HepG2 (cell line): ENCODE data around the gene ARHGEF9. TPM values are rescaled to one million over a fixed set of nuclear protein-coding genes. Genes with fewer than 3 reads are reported as not detected.
A peak's percentile ranks its signal among the peaks of the same experiment; 100 is the strongest.

Source experiments
- ATAC-seq: fragments of 200-7000 bp; cut with Tn5 transposase; 3 replicates; pipeline ENCODE4 v1.9.1; 2020; ENCODE audit warnings: mild to moderate bottlenecking, moderate library complexity
- BruUV-seq: library from RNA; stranded (reverse); fragments of 400-500 nt; replicated peaks from 2 replicates; lab custom pipeline; 2021; lab: Mats Ljungman, UMichigan
- CTCF ChIA-PET: fragments of 300-600 bp; formaldehyde crosslinking; extraction: SDS; loops from one replicate; lab custom pipeline; 2021; ENCODE audit warnings: low total read pairs, inconsistent platforms, low intra/inter-chr PET ratio; lab: Yijun Ruan, JAX
- POLR2A ChIA-PET: fragments of 350-600 bp; sonication (Branson Sonifier 250); formaldehyde crosslinking; loops from one replicate; lab custom pipeline; 2020; ENCODE audit warnings: antibody characterized with exemption, inconsistent platforms; lab: Yijun Ruan, JAX
- DNase-seq: peaks from one replicate; pipeline ENCODE4 v3.0.0-alpha.2; 2015; ENCODE audit warnings: low spot score
- FAIRE-seq: peaks from 3 replicates; lab custom pipeline; 2011; peaks lifted over from hg19 to GRCh38; lab: Jason Lieb, UNC
- H2AFZ ChIP-seq: one replicate; pipeline ENCODE4 v1.6.1; 2011; ENCODE audit warnings: low read length, inconsistent platforms
- H3K27ac ChIP-seq: fragments of 300-600 bp; 3 replicates; pipeline ENCODE4 v1.8.0; 2011; ENCODE audit warnings: mixed run types, mild to moderate bottlenecking, mixed read lengths, low read length, inconsistent platforms; ENCODE audit not compliant: insufficient read depth; ENCODE audit errors: extremely low read length
- H3K27me3 ChIP-seq, 2 experiments: fragments of 200-600 bp in 1 of 2; 2 replicates in 1 of 2; 3 replicates in 1 of 2; pipeline versions ENCODE4 v1.6.0 to v1.8.0; 2011; ENCODE audit warnings: low read length in 2 of 2, mild to moderate bottlenecking in 2 of 2, moderate library complexity in 2 of 2, inconsistent platforms in 1 of 2; ENCODE audit not compliant: insufficient read depth in 2 of 2, control insufficient read depth in 1 of 2
- H3K36me3 ChIP-seq, 2 experiments: fragments of 200-600 bp in 1 of 2; replicated peaks in 1 of 2; 2 replicates in 1 of 2; 3 replicates in 1 of 2; pipeline versions ENCODE4 v1.5.1 to v1.8.0; 2011; ENCODE audit warnings: low read length in 2 of 2, inconsistent platforms in 1 of 2; ENCODE audit not compliant: insufficient read depth in 2 of 2, control insufficient read depth in 1 of 2
- H3K4me1 ChIP-seq: 2 replicates; pipeline ENCODE4 v1.5.1; 2012; ENCODE audit warnings: low read length, inconsistent platforms; ENCODE audit not compliant: insufficient read depth
- H3K4me2 ChIP-seq: 2 replicates; pipeline ENCODE4 v1.6.0; 2011; ENCODE audit warnings: low read depth, low read length, inconsistent platforms
- H3K4me3 ChIP-seq, 3 experiments: fragments of 200-600 bp in 1 of 3; sonication (generic), shearing (Covaris generic) in 1 of 3; replicated peaks in 1 of 3; 2 replicates each; pipeline ENCODE4 v1.5.1; 2011 to 2016; ENCODE audit warnings: low read length in 3 of 3, inconsistent platforms in 2 of 3, low read depth in 2 of 3, mild to moderate bottlenecking in 2 of 3, control low read depth in 1 of 3, mixed read lengths in 1 of 3; ENCODE audit not compliant: insufficient read depth in 1 of 3
- H3K79me2 ChIP-seq: one replicate; pipeline ENCODE4 v1.6.1; 2011; ENCODE audit warnings: low read length, inconsistent platforms; ENCODE audit not compliant: insufficient read depth
- H3K9ac ChIP-seq: 2 replicates; pipeline ENCODE4 v1.6.0; 2011; ENCODE audit warnings: mild to moderate bottlenecking, low read depth, low read length, inconsistent platforms; ENCODE audit not compliant: insufficient read depth
- H3K9me3 ChIP-seq: 2 replicates; pipeline ENCODE4 v1.5.1; 2012; ENCODE audit warnings: mild to moderate bottlenecking, low read length
- H4K20me1 ChIP-seq: 2 replicates; pipeline ENCODE4 v1.6.0; 2011; ENCODE audit warnings: inconsistent platforms, mild to moderate bottlenecking, low read length, moderate library complexity; ENCODE audit not compliant: insufficient read depth
- ATF6 ChIP-seq: sonication (generic); formaldehyde crosslinking; conservative IDR thresholded peaks from 2 replicates; pipeline ENCODE4 v1.4.0; 2020; ENCODE audit warnings: missing genetic modification reagents
- CHD4 ChIP-seq: fragments of 200-600 bp; sonication (generic); IDR thresholded peaks from 2 replicates; pipeline ENCODE4 v1.7.0; 2017; ENCODE audit warnings: mild to moderate bottlenecking, low read length, borderline replicate concordance
- FOXA1 ChIP-seq, 2 experiments: fragments of 450-650 bp in 1 of 2; sonication (generic) in 1 of 2; formaldehyde crosslinking in 1 of 2; IDR thresholded peaks; 2 replicates each; pipeline versions ENCODE4 v1.4.0 to v1.6.1; 2016 to 2020; ENCODE audit warnings: missing genetic modification reagents in 1 of 2
- IKZF1 ChIP-seq: fragments of 450-650 bp; IDR thresholded peaks from 2 replicates; pipeline ENCODE4 v1.7.1; 2016
- KLF6 ChIP-seq: IDR thresholded peaks from 2 replicates; pipeline ENCODE4 v1.8.0; 2016; ENCODE audit warnings: missing biosample characterization, missing genetic modification reagents
- MBD4 ChIP-seq: IDR thresholded peaks from 2 replicates; pipeline ENCODE4 v1.6.1; 2012; ENCODE audit warnings: low read length, inconsistent platforms, borderline replicate concordance
- MEF2D ChIP-seq: sonication (generic); formaldehyde crosslinking; IDR thresholded peaks from 2 replicates; pipeline ENCODE4 v1.5.1; 2020; ENCODE audit warnings: mild to moderate bottlenecking, missing genetic modification reagents
- STAG1 ChIP-seq: sonication (generic); formaldehyde crosslinking; IDR thresholded peaks from 2 replicates; pipeline ENCODE4 v1.4.0; 2020; ENCODE audit warnings: missing genetic modification reagents
- THAP11 ChIP-seq: IDR thresholded peaks from 2 replicates; pipeline ENCODE4 v1.6.1; 2016; ENCODE audit warnings: missing biosample characterization, missing genetic modification reagents
- ZKSCAN1 ChIP-seq: fragments of 150-350 bp; IDR thresholded peaks from 2 replicates; pipeline ENCODE4 v1.6.1; 2014; ENCODE audit warnings: low read length
- ZNF207 ChIP-seq: fragments of 450-650 bp; IDR thresholded peaks from 2 replicates; pipeline ENCODE4 v1.6.1; 2016; ENCODE audit warnings: antibody characterized with exemption, borderline replicate concordance
- ZNF432 ChIP-seq: sonication (generic); formaldehyde crosslinking; IDR thresholded peaks from 2 replicates; pipeline ENCODE4 v1.5.0; 2020; ENCODE audit warnings: missing genetic modification reagents, mild to moderate bottlenecking, borderline replicate concordance
- ZNF780A ChIP-seq: sonication (generic); formaldehyde crosslinking; IDR thresholded peaks from 2 replicates; pipeline ENCODE4 v1.8.0; 2022; ENCODE audit warnings: mild to moderate bottlenecking, missing genetic modification reagents, moderate library complexity
- WGBS: methylation state at CpG from one replicate; pipeline ENCODE4 v1.1.6; 2017; ENCODE audit warnings: low lambda C conversion rate; 5-methylcytosine and 5-hydroxymethylcytosine counted together
- in situ Hi-C: cut with HindIII; loops from 2 replicates; pipeline ENCODE4 v1.10.0; 2017; ENCODE audit warnings: low pct_unique_long_range_greater_than_20kb; ENCODE audit not compliant: extremely low pct_ligation_motif_present
- intact Hi-C: fragments of 100-400 bp; cut with micrococcal nuclease; formaldehyde crosslinking; loops from one replicate; pipeline ENCODE4 v1.10.0; 2022; ENCODE audit not compliant: unreplicated experiment
- polyA plus RNA-seq, 8 experiments: library from polyadenylated mRNA; depleted of rRNA in 3 of 8; stranded (reverse) in 7 of 8; unstranded in 1 of 8; fragments of >200 nt; fragmentation: Illumina TruSeq in 4 of 8; extraction: Trizol in 4 of 8; gene quantifications; 2 replicates each; pipeline versions ENCODE4 v1.2.1 to v1.2.3, GENCODE V29; 2011 to 2016; ENCODE audit warnings: low read depth in 4 of 8, missing spikeins in 1 of 8, mixed read lengths in 1 of 8; ENCODE audit not compliant: insufficient read depth in 1 of 8
- total RNA-seq, 5 experiments: library from RNA; depleted of rRNA; stranded (reverse); fragments of >200 nt; fragmentation: Illumina TruSeq; extraction: Trizol; gene quantifications; 2 replicates each; pipeline ENCODE4 v1.2.3, GENCODE V29; 2016; ENCODE audit warnings: low read depth in 1 of 5
- TF ChIP-seq, protein P1 (sequence below): sonication (generic); formaldehyde crosslinking; IDR thresholded peaks from 2 replicates; pipeline ENCODE4 v1.4.0; 2020; ENCODE audit warnings: missing genetic modification reagents
- TF ChIP-seq, protein P2 (sequence below): sonication (generic); formaldehyde crosslinking; IDR thresholded peaks from 2 replicates; pipeline ENCODE4 v1.5.0; 2020; ENCODE audit warnings: mild to moderate bottlenecking, missing genetic modification reagents, moderate library complexity
- TF ChIP-seq, protein P3 (sequence below): sonication (generic); formaldehyde crosslinking; IDR thresholded peaks from 2 replicates; pipeline ENCODE4 v1.4.0; 2020; ENCODE audit warnings: missing genetic modification reagents

ARHGEF9 gene
- total and polyA plus RNA-seq, 2 of the 13 experiments (the other 11 are each of a cell fraction or from before 2014, with no cell fraction given), result 0.91 to 1.8 TPM

DNA sequence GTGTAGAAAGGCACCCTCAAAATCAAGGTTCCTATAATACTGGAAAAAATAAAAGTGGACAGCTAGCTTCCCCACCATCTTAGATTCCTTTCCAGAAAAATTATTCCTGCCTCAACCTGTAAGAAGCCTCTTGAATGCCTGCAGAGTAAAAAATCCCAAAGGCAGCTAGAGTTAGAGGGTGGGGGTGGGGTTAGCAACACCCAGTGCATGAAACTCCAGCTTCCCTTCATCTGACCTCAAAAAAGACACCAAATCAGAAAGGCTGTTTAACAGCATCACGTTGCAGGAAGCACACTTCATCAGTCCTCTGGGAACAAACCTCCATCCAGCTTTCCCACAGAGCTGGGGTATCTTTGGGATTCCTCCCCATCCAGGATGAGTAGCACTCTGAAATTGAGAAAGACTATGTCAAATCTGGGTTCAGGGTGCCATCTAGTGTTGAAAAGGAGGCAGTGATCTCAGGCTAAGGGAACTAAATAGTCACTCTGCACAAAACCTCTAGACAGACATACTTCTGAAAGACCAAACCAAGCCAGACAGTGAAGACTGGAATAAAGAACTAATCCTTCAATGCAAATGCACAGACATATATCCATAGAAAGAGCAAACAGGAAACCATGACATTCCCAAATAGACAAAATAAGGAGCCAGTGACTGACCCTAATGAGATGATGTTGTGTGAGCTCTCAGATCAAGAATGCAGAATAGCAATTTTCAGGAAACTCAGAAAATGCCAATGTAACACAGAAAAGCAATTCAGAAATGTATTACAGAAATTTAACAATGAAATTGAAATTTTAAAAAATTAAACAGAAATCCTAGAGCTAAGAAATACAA, 97.9 kb downstream of the ARHGEF9 start:
- intact Hi-C loops, result no loop called here
- CTCF ChIA-PET, result interaction anchor here (2.8 kb wide), 1 partner anchor 437 kb away, joined by 11 read pairs; no protein-coding TSS in a partner anchor
- no peak for TF ChIP-seq ZNF432 (CRISPR knock-in tag)
- TF ChIP-seq KLF6 (CRISPR knock-in tag), result no peak
- no peak for TF ChIP-seq THAP11 (CRISPR knock-in tag)
- TF ChIP-seq ZNF780A, result no peak
- TF ChIP-seq CHD4, result no peak
- TF ChIP-seq IKZF1, result no peak
- no peak for TF ChIP-seq MBD4
- TF ChIP-seq, protein P1, sequence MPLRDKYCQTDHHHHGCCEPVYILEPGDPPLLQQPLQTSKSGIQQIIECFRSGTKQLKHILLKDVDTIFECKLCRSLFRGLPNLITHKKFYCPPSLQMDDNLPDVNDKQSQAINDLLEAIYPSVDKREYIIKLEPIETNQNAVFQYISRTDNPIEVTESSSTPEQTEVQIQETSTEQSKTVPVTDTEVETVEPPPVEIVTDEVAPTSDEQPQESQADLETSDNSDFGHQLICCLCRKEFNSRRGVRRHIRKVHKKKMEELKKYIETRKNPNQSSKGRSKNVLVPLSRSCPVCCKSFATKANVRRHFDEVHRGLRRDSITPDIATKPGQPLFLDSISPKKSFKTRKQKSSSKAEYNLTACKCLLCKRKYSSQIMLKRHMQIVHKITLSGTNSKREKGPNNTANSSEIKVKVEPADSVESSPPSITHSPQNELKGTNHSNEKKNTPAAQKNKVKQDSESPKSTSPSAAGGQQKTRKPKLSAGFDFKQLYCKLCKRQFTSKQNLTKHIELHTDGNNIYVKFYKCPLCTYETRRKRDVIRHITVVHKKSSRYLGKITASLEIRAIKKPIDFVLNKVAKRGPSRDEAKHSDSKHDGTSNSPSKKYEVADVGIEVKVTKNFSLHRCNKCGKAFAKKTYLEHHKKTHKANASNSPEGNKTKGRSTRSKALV (CRISPR knock-in tag), result no peak
- TF ChIP-seq FOXA1 (IDR thresholded peaks at IDR 0.05), result no peak
- no peak for TF ChIP-seq FOXA1 (CRISPR knock-in tag; IDR thresholded peaks at IDR 0.05)
- TF ChIP-seq, protein P2, sequence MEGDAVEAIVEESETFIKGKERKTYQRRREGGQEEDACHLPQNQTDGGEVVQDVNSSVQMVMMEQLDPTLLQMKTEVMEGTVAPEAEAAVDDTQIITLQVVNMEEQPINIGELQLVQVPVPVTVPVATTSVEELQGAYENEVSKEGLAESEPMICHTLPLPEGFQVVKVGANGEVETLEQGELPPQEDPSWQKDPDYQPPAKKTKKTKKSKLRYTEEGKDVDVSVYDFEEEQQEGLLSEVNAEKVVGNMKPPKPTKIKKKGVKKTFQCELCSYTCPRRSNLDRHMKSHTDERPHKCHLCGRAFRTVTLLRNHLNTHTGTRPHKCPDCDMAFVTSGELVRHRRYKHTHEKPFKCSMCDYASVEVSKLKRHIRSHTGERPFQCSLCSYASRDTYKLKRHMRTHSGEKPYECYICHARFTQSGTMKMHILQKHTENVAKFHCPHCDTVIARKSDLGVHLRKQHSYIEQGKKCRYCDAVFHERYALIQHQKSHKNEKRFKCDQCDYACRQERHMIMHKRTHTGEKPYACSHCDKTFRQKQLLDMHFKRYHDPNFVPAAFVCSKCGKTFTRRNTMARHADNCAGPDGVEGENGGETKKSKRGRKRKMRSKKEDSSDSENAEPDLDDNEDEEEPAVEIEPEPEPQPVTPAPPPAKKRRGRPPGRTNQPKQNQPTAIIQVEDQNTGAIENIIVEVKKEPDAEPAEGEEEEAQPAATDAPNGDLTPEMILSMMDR (CRISPR knock-in tag), result peak; percentile 72
- no peak for TF ChIP-seq ZKSCAN1
- peak; percentile 79 for TF ChIP-seq STAG1 (CRISPR knock-in tag)
- TF ChIP-seq MEF2D (CRISPR knock-in tag), result no peak
- TF ChIP-seq ATF6 (CRISPR knock-in tag), result no peak
- TF ChIP-seq ZNF207, result no peak
- TF ChIP-seq, protein P3, sequence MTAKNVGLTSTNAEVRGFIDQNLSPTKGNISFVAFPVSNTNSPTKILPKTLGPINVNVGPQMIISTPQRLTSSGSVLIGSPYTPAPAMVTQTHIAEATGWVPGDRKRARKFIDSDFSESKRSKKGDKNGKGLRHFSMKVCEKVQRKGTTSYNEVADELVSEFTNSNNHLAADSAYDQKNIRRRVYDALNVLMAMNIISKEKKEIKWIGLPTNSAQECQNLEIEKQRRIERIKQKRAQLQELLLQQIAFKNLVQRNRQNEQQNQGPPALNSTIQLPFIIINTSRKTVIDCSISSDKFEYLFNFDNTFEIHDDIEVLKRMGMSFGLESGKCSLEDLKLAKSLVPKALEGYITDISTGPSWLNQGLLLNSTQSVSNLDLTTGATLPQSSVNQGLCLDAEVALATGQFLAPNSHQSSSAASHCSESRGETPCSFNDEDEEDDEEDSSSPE (CRISPR knock-in tag), result no peak

More for the DNA sequence above, 97.9 kb downstream of the ARHGEF9 start:
- peak; percentile 88 for FAIRE-seq
- Histone ChIP-seq H3K9me3 (no peaks in the 10 kb centered on the region), H3K27ac (no peak overlapping the region), H3K36me3 (no peaks in the 10 kb centered on the region), H4K20me1 (no peaks in the 10 kb centered on the region), H3K27me3 (no peaks in the 10 kb centered on the region), H3K4me2 (no peak overlapping the region), H3K9ac (no peak overlapping the region), H3K4me1 (no peaks in the 10 kb centered on the region), H3K79me2 (no peaks in the 10 kb centered on the region), H3K4me3 (no peak overlapping the region), H2AFZ (no peak overlapping the region)
- POLR2A ChIA-PET, result no interaction called here
- DNase-seq, result peak; percentile 23
- in situ Hi-C loops, result no loop called here
- peak; percentile 73 for ATAC-seq
- BruUV-seq, result no TSS peak
- 0% methylated on average over 1 of the region's 1 CpG for WGBS
